A375 (cell line): ENCODE results near the gene INPP5D. TPM values are rescaled to one million over a fixed set of nuclear protein-coding genes. Genes with fewer than 3 reads are reported as not detected.

Experiments
- small RNA-seq: library from RNA; depleted of rRNA; stranded (forward); fragments of <200 nt; gene quantifications from one replicate; pipeline ENCODE3, GENCODE V24; 2014
- total RNA-seq: library from RNA; depleted of rRNA; stranded (reverse); fragments of >200 nt; shearing (Covaris generic); gene quantifications from 2 replicates; pipeline ENCODE4 v1.2.3, GENCODE V29; 2014; rRNA removed

Gene INPP5D
- total RNA-seq, result 0.37 and 0.72 TPM in 2 replicates

GRCh38 chr2:233059797-233060500 lies at the start of gene INPP5D:
INPP5D (plus strand) TSS chr2:233060342; CDS start chr2:233060479, 137 bp downstream.

GRCh38 chr2:233013027-233013461 lies 47.1 kb upstream of the INPP5D start, which contains the start of gene NGEF:
NGEF (minus strand) TSS chr2:233013256; CDS start chr2:232974890, 38,366 bp downstream.

GRCh38 chr2:233032551-233033320 lies 27.4 kb upstream of the INPP5D start, which contains the start of gene NEU2:
NEU2 (plus strand) TSS chr2:233032672; CDS start chr2:233032672, 0 bp downstream.

GRCh38 chr2:233251306-233252116 lies 191.4 kb downstream of the INPP5D start, which contains the start of gene ATG16L1:
ATG16L1 (plus strand) TSS chr2:233251673; CDS start chr2:233251828, 155 bp downstream.

Small RNAs within 50 kb of the gene (small RNA-seq; reads per million reads assigned to genes)
- not detected for gene RN7SL32P

Other genes starting within 250 kb of the INPP5D start
- 1.1 TPM in 2 replicates for gene SNORC, start 190.1 kb upstream of the INPP5D start, total RNA-seq
- gene NGEF, start 47.1 kb upstream of the INPP5D start, total RNA-seq, result 4.6 and 7.5 TPM in 2 replicates
- not detected in 2 replicates for gene NEU2, start 27.7 kb upstream of the INPP5D start, total RNA-seq
- 35.0 and 40.0 TPM in 2 replicates for gene ATG16L1, start 191.3 kb downstream of the INPP5D start, total RNA-seq
- gene SAG, start 247.5 kb downstream of the INPP5D start, total RNA-seq, result 0.04 TPM in 1 of 2 replicates, not detected in the other